H1 (cell line): ENCODE data around the gene CDKN2B-AS1. TPM values are rescaled to one million over a fixed set of nuclear protein-coding genes. Genes with fewer than 3 reads are reported as not detected.

ENCODE experiments used
- CTCF ChIP-seq, 3 experiments: IDR thresholded peaks; 1 replicate in 2 of 3; 2 replicates in 1 of 3; pipeline versions ENCODE4 v1.5.1 to v1.6.1; 2011; ENCODE audit warnings: low read length in 3 of 3, mild to moderate bottlenecking in 3 of 3, inconsistent platforms in 2 of 3, low read depth in 1 of 3, moderate library complexity in 1 of 3; ENCODE audit not compliant: insufficient read depth in 1 of 3; ENCODE audit errors: control extremely low read depth in 1 of 3
- POU5F1 ChIP-seq: IDR thresholded peaks from 2 replicates; pipeline ENCODE4 v1.6.1; 2011; ENCODE audit warnings: low read depth, mild to moderate bottlenecking, low read length, moderate library complexity
- RNF2 ChIP-seq: fragments of 200-900, 300-1000 bp; sonication (generic); IDR thresholded peaks from 2 replicates; pipeline ENCODE4 v1.7.1; 2016; ENCODE audit warnings: borderline replicate concordance, low read depth, mild to moderate bottlenecking, antibody characterized with exemption, low read length; ENCODE audit not compliant: poor library complexity, severe bottlenecking; ENCODE audit errors: missing control alignments
- USF2 ChIP-seq: IDR thresholded peaks from 2 replicates; pipeline ENCODE4 v1.6.1; 2011; ENCODE audit warnings: low read length, improper control_type of control experiment
- polyA plus RNA-seq, 7 experiments: library from polyadenylated mRNA; depleted of rRNA in 3 of 7; stranded (reverse) in 5 of 7; unstranded in 2 of 7; fragments of >200 nt in 5 of 7; fragments of 200-250 nt in 2 of 7; gene quantifications; 1 replicate in 5 of 7; 2 replicates in 1 of 7; 4 replicates in 1 of 7; pipeline versions ENCODE4 v1.2.1 to v1.2.3, GENCODE V29; 2011 to 2013; ENCODE audit warnings: missing spikeins in 2 of 7, mixed read lengths in 2 of 7
- total RNA-seq: library from RNA; stranded (reverse); fragmentation: NEBNext Ultra II Directional; extraction: Animal tissue kit (Norgen Biotek cat#: 25700); gene quantifications from 2 replicates; pipeline ENCODE4 v1.2.1, GENCODE V29; 2021

CDKN2B-AS1 gene
- total and polyA plus RNA-seq, 2 of the 8 experiments (the other 6 are each of a cell fraction or from before 2014, with no cell fraction given): not detected

GRCh38 chr9:22124263-22125011 lies 129.8 kb downstream of the CDKN2B-AS1 start (continued):
- TF ChIP-seq RNF2 (no peak), CTCF (IDR thresholded peaks at IDR 0.05; ENCODE audit: control extremely low read depth in 1 of 3, insufficient read depth in 1 of 3, low read depth in 1 of 3, low read length in 3 of 3) (no peak), POU5F1 (no peak), USF2 (no peak)
